ENCODE results near the gene HSPA14.

- TF ChIP-seq ZSCAN29 (IDR thresholded peaks at IDR 0.05) (no peak), REST (IDR thresholded peaks at IDR 0.05; ENCODE audit: low read depth, low read length) (no peak), TAF1 (IDR thresholded peaks at IDR 0.05; ENCODE audit: borderline replicate concordance, low read depth, low read length) (no peak), CTCF (IDR thresholded peaks at IDR 0.05 in 2 of 3, conservative IDR thresholded peaks at IDR 0.05 in 1 of 3; ENCODE audit: control insufficient read depth in 2 of 3, extremely low read depth in 1 of 3, insufficient read depth in 1 of 3, low read depth in 3 of 3, low read length in 3 of 3) (no peak), POLR2A (IDR thresholded peaks at IDR 0.05; ENCODE audit: low read depth, low read length) (peak; percentile 14; the same call in 1 of the 2 replicates), NBN (IDR thresholded peaks at IDR 0.05) (no peak)
These were observed 6.8 kb downstream of the HSPA14 start for GRCh38 chr10:14844948-14845347.

All from GM12878 (cell line).